Measurements from ENCODE around the gene CDCA8.

CDCA8 gene

DNA sequence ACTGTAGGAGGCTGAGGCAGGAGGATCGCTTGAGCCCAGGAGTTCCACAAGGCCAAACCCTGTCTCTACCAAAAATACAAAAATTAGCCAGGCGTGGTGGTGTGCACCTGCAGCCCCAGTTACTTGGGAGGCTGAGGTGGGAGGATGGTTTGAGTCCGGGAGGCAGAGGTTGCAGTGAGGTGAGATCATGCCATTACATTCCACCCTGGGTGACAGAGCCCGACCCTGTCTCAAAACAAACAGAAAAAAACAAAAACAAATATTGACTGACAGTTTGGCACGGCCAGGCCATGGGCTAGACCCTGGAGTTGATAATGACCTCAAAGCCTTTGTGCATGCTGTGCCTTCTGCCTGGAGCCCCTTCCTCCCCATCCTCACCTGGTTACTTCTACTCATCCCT is 38.4 kb upstream of the CDCA8 start:
- Histone ChIP-seq H4K20me1 (ENCODE audit: insufficient read depth, low read length) (no peaks in the 10 kb centered on the region), H3K79me2 (ENCODE audit: insufficient read depth, low read length) (no peaks in the 10 kb centered on the region), H3K36me3 (ENCODE audit: insufficient read depth, low read length) (no peaks in the 10 kb centered on the region), H2AFZ (ENCODE audit: low read length) (no peak overlapping the region), H3K27ac (ENCODE audit: low read depth, low read length, poor library complexity, severe bottlenecking) (no peak overlapping the region), H3K27me3 (ENCODE audit: insufficient read depth, low read length) (no peaks in the 10 kb centered on the region), H3K4me2 (ENCODE audit: low read length) (no peak overlapping the region), H3K4me3 (ENCODE audit: low read depth, low read length, poor library complexity, severe bottlenecking) (no peak overlapping the region), H3K9me3 (ENCODE audit: low read length) (no peaks in the 10 kb centered on the region), H3K9ac (ENCODE audit: low read length) (no peak overlapping the region), H3K9me2 (ENCODE audit: low read depth, low read length) (no peaks in the 10 kb centered on the region), H3F3A (ENCODE audit: insufficient read depth, low read length) (no peaks in the 10 kb centered on the region), H3K4me1 (ENCODE audit: insufficient read depth, low read length, severe bottlenecking) (no peaks in the 10 kb centered on the region)
- no peak for TF ChIP-seq EZH2 (IDR thresholded peaks at IDR 0.05; ENCODE audit: borderline replicate concordance, low read length)
- TF ChIP-seq, protein P1, sequence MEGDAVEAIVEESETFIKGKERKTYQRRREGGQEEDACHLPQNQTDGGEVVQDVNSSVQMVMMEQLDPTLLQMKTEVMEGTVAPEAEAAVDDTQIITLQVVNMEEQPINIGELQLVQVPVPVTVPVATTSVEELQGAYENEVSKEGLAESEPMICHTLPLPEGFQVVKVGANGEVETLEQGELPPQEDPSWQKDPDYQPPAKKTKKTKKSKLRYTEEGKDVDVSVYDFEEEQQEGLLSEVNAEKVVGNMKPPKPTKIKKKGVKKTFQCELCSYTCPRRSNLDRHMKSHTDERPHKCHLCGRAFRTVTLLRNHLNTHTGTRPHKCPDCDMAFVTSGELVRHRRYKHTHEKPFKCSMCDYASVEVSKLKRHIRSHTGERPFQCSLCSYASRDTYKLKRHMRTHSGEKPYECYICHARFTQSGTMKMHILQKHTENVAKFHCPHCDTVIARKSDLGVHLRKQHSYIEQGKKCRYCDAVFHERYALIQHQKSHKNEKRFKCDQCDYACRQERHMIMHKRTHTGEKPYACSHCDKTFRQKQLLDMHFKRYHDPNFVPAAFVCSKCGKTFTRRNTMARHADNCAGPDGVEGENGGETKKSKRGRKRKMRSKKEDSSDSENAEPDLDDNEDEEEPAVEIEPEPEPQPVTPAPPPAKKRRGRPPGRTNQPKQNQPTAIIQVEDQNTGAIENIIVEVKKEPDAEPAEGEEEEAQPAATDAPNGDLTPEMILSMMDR (IDR thresholded peaks at IDR 0.05; ENCODE audit: low read length) = no peak

DNA sequence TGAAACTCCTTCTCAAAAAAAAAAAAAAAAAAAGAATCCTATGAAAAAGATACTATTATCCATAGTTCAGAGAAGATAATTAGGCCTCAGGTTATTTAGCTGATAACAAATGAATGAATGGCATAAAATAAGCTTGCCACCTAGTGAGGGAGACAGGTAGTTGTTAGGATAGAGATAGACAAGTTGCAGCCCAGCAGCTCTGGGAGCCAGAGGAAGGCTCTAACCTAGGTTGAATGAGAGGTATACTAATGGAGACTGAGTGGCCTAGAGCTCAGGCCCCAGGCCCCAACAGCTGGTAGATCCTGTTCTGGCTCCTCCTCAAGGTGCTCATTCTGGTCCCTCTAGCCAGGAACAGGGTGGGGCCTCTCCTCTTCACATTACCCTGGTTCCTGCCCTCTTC is 37.0 kb upstream of the CDCA8 start:
- H3K79me2 ChIP-seq (ENCODE audit: insufficient read depth, low read length) = no peaks in the 10 kb centered on the region
- no peaks in the 10 kb centered on the region for H3K4me1 ChIP-seq (ENCODE audit: insufficient read depth, low read length, severe bottlenecking)
- no peak overlapping the region for H3K4me2 ChIP-seq (ENCODE audit: low read length)
- H3F3A ChIP-seq (ENCODE audit: insufficient read depth, low read length) = no peaks in the 10 kb centered on the region
- no peak overlapping the region for H3K27ac ChIP-seq (ENCODE audit: low read depth, low read length, poor library complexity, severe bottlenecking)
- TF ChIP-seq EZH2 (IDR thresholded peaks at IDR 0.05; ENCODE audit: borderline replicate concordance, low read length) = no peak
- TF ChIP-seq, protein P1 (IDR thresholded peaks at IDR 0.05; ENCODE audit: low read length) = no peak
- no peak overlapping the region for H2AFZ ChIP-seq (ENCODE audit: low read length)
- H4K20me1 ChIP-seq (ENCODE audit: insufficient read depth, low read length) = no peaks in the 10 kb centered on the region
- H3K36me3 ChIP-seq (ENCODE audit: insufficient read depth, low read length) = no peaks in the 10 kb centered on the region
- no peaks in the 10 kb centered on the region for H3K9me3 ChIP-seq (ENCODE audit: low read length)
- no peaks in the 10 kb centered on the region for H3K9me2 ChIP-seq (ENCODE audit: low read depth, low read length)
- no peaks in the 10 kb centered on the region for H3K27me3 ChIP-seq (ENCODE audit: insufficient read depth, low read length)
- H3K9ac ChIP-seq (ENCODE audit: low read length) = no peak overlapping the region
- H3K4me3 ChIP-seq (ENCODE audit: low read depth, low read length, poor library complexity, severe bottlenecking) = no peak overlapping the region

DNA sequence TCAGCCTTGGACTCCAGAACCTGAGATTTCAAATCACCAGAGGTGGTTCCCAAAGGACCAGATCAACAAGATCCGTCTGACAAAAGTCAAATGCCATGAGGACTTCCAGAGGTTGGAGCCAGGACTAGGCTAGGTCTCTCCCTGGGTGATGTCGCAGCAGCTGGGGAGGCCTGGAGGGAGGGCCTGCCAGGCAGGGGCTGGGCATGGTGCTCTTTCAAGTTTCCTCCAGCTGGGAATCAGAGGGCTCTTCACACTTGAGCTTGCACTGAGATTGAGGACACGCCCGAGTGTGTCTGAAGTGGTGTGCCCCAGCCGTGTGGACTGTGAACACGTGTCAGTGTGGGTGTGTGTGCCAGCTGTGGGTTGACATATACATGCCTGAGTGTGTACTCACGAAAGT is 36.3 kb upstream of the CDCA8 start:
- H3K9ac ChIP-seq (ENCODE audit: low read length) = no peak overlapping the region
- no peak for TF ChIP-seq EZH2 (IDR thresholded peaks at IDR 0.05; ENCODE audit: borderline replicate concordance, low read length)
- TF ChIP-seq, protein P1 (IDR thresholded peaks at IDR 0.05; ENCODE audit: low read length) = no peak
- no peak overlapping the region for H3K4me3 ChIP-seq (ENCODE audit: low read depth, low read length, poor library complexity, severe bottlenecking)
- H4K20me1 ChIP-seq (ENCODE audit: insufficient read depth, low read length) = no peaks in the 10 kb centered on the region
- no peaks in the 10 kb centered on the region for H3K4me1 ChIP-seq (ENCODE audit: insufficient read depth, low read length, severe bottlenecking)
- H2AFZ ChIP-seq (ENCODE audit: low read length) = no peak overlapping the region
- no peaks in the 10 kb centered on the region for H3K27me3 ChIP-seq (ENCODE audit: insufficient read depth, low read length)
- no peak overlapping the region for H3K27ac ChIP-seq (ENCODE audit: low read depth, low read length, poor library complexity, severe bottlenecking)
- H3K79me2 ChIP-seq (ENCODE audit: insufficient read depth, low read length) = no peaks in the 10 kb centered on the region
- H3K9me2 ChIP-seq (ENCODE audit: low read depth, low read length) = no peaks in the 10 kb centered on the region
- no peaks in the 10 kb centered on the region for H3K9me3 ChIP-seq (ENCODE audit: low read length)
- no peaks in the 10 kb centered on the region for H3K36me3 ChIP-seq (ENCODE audit: insufficient read depth, low read length)
- H3K4me2 ChIP-seq (ENCODE audit: low read length) = no peak overlapping the region
- H3F3A ChIP-seq (ENCODE audit: insufficient read depth, low read length) = no peaks in the 10 kb centered on the region

Data from OCI-LY1 (cell line).